ENCODE data around the gene CASP7.
"Not testable (repeated sequence)": the region's sequence is repeated elsewhere in the genome, so short reads cannot be mapped to it uniquely, and the experiment has no call there.

CASP7 gene

GRCh38 chr10:113679463-113680189 is at the start of gene CASP7:
CASP7 (plus strand) TSS chr10:113679912; CDS start chr10:113697494, 17,582 bp downstream.
- DNase-seq: peak; percentile 78 to 81

GRCh38 chr10:113630929-113631533 is 48.7 kb upstream of the CASP7 start:
- no peak for DNase-seq

- DNase-seq: no peak
Measured at GRCh38 chr10:113631684-113632367, 47.9 kb upstream of the CASP7 start.

- no peak for DNase-seq
Measured at GRCh38 chr10:113639966-113640365, 39.7 kb upstream of the CASP7 start.

- no peak for DNase-seq
Measured at GRCh38 chr10:113641702-113642101, 38.0 kb upstream of the CASP7 start.

- DNase-seq: no peak
Measured at GRCh38 chr10:113643183-113643582, 36.5 kb upstream of the CASP7 start.

GRCh38 chr10:113644185-113645120 is 35.3 kb upstream of the CASP7 start:
- DNase-seq: no peak

GRCh38 chr10:113646336-113647201 is 33.1 kb upstream of the CASP7 start:
- no peak for DNase-seq

- DNase-seq: no peak
Measured at GRCh38 chr10:113647812-113648211, 31.9 kb upstream of the CASP7 start.

- no peak for DNase-seq
Measured at GRCh38 chr10:113648478-113648877, 31.2 kb upstream of the CASP7 start.

GRCh38 chr10:113650172-113650571 is 29.5 kb upstream of the CASP7 start:
- DNase-seq: no peak

GRCh38 chr10:113651021-113651420 is 28.7 kb upstream of the CASP7 start:
- DNase-seq: no peak

- no peak for DNase-seq
Measured at GRCh38 chr10:113651898-113652297, 27.8 kb upstream of the CASP7 start.

- DNase-seq: not testable (repeated sequence)
Measured at GRCh38 chr10:113652456-113652855, 27.3 kb upstream of the CASP7 start.

GRCh38 chr10:113656896-113657295 is 22.8 kb upstream of the CASP7 start:
- no peak for DNase-seq

- DNase-seq: no peak
Measured at GRCh38 chr10:113657544-113657943, 22.2 kb upstream of the CASP7 start.

GRCh38 chr10:113661332-113661731 is 18.4 kb upstream of the CASP7 start:
- no peak for DNase-seq

- no peak for DNase-seq
Measured at GRCh38 chr10:113663142-113663541, 16.6 kb upstream of the CASP7 start.

- no peak for DNase-seq
Measured at GRCh38 chr10:113663908-113664307, 15.8 kb upstream of the CASP7 start, which contains the start of gene NRAP. NRAP (minus strand) TSS chr10:113664041; CDS start chr10:113663882, 159 bp downstream.

- DNase-seq: no peak
Measured at GRCh38 chr10:113665352-113665751, 14.4 kb upstream of the CASP7 start.

GRCh38 chr10:113665806-113666354 is 13.8 kb upstream of the CASP7 start:
- no peak for DNase-seq

Data from activated CD4-positive, alpha-beta T cell treated with anti-CD3 and anti-CD28 coated beads for 4 hours (primary cell).